ENCODE results near the gene KIF6. TPM values are rescaled to one million over a fixed set of nuclear protein-coding genes. Genes with fewer than 3 reads are reported as not detected.

Gene KIF6
- total and polyA plus RNA-seq, 11 donors: 0.06 to 0.77 (median 0.48) TPM

DNA sequence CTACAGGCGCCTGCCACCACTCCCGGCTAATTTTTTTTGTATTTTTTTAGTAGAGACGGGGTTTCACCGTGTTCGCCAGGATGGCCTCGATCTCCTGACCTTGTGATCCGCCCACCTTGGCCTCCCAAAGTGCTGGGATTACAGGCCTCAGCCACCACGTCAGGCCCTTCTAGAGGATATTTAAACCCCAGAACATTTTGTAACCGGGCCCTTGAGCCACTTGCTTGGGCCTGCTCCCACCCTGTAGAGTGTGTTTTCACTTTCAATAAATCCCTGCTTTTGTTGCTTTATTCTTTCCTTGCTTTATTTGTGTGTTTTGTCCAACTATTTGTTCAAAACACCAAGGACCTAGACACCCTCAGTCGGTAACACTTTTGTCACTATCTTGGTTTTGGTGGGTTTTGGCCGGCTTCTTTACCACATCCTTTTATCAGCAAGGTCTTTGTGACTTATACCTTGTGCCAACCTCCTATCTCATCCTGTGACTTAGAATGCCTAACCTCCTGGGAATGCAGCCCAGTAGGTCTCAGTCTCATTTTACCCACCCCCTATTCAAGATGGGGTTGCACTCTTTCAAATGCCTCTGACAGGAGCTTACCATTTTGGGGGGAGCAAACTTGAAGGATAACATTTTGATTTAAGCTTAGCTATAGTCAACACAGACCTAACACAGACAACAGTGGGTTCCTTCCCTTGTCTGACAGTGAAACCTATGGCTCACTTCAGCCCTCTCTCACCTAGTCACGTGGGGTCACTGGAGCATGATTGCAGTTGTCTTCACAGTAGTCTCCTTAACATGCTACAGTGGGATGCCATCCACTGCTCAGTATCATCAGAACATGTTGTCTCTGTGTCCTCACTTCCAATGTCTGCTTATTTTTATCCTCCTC, 27.9 kb upstream of the KIF6 start:
- H3K27ac ChIP-seq: peak overlapping the region in 9 of 12 donors; percentile 15 to 62 (median 46)
- no peak for DNase-seq
- no peaks in the 10 kb centered on the region for H3K36me3 ChIP-seq
- H3K4me1 ChIP-seq: peaks cover 0 to 25% (median 18%) of the 10 kb centered on the region in 12 donors
- TF ChIP-seq POLR2A (IDR thresholded peaks at IDR 0.05): no peak
- TF ChIP-seq, protein P1, sequence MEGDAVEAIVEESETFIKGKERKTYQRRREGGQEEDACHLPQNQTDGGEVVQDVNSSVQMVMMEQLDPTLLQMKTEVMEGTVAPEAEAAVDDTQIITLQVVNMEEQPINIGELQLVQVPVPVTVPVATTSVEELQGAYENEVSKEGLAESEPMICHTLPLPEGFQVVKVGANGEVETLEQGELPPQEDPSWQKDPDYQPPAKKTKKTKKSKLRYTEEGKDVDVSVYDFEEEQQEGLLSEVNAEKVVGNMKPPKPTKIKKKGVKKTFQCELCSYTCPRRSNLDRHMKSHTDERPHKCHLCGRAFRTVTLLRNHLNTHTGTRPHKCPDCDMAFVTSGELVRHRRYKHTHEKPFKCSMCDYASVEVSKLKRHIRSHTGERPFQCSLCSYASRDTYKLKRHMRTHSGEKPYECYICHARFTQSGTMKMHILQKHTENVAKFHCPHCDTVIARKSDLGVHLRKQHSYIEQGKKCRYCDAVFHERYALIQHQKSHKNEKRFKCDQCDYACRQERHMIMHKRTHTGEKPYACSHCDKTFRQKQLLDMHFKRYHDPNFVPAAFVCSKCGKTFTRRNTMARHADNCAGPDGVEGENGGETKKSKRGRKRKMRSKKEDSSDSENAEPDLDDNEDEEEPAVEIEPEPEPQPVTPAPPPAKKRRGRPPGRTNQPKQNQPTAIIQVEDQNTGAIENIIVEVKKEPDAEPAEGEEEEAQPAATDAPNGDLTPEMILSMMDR (IDR thresholded peaks at IDR 0.05): no peak
- H3K4me3 ChIP-seq: no peak overlapping the region
- no peaks in the 10 kb centered on the region for H3K9me3 ChIP-seq
- WGBS, 4 donors: 74 to 82% (median 78%) methylated on average over 12 of the region's 12 CpGs
- H3K27me3 ChIP-seq: no peaks in the 10 kb centered on the region
- intact Hi-C loops (cut with DNase I): no loop called here
- ATAC-seq: peak; percentile 44 to 62 (median 58)

DNA sequence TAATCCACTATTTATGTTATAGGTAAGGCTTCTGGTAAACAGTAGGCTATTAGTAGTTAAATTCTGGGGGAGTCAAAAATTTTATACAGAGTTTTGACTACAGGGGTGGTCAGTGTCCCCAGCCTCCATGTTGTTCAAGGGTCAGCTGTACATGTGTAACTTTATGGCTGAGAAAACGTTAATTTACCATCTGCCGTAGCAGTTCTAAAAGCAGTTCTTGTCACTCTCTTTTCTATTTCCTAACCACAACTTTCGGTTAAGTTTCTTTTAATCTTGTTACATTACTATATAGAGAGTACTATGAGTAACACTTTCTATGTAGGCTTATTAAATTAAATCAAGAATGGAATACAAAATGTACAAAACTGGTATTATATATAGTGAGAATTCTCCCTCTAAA, 21.6 kb upstream of the KIF6 start:
- 83 to 88% (median 86%) methylated on average over 3 of the region's 3 CpGs for WGBS, 4 donors
- no peaks in the 10 kb centered on the region for H3K36me3 ChIP-seq
- DNase-seq (no peak), ATAC-seq (no peak)
- H3K27me3 ChIP-seq: no peaks in the 10 kb centered on the region
- no peaks in the 10 kb centered on the region for H3K4me1 ChIP-seq
- intact Hi-C loops (cut with DNase I): no loop called here
- TF ChIP-seq, protein P1 (IDR thresholded peaks at IDR 0.05): no peak
- no peak for TF ChIP-seq POLR2A (IDR thresholded peaks at IDR 0.05)
- no peaks in the 10 kb centered on the region for H3K9me3 ChIP-seq
- H3K27ac ChIP-seq: no peak overlapping the region
- H3K4me3 ChIP-seq: no peak overlapping the region

DNA sequence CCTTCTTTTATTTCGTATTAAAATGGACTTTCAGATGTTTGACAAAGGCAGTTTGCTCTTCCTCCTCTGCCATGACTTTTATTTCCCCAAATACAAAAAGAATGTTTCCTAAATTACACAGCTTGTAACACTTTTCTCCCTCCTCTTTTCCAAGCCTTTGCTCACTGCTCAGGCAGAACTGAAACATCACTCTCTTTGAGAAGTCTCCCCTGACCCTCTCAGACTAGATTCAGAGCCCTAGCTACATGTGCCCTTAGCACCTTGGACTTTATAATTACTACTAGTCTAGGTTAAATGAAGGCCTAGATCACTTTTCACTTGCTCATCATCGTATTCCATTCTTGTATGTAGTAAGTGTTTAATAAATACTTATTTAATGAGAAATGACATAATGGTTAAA, 8.5 kb upstream of the KIF6 start:
- H3K9me3 ChIP-seq: peaks cover 0 to 2% (median 0%) of the 10 kb centered on the region in 12 donors
- TF ChIP-seq, protein P1 (IDR thresholded peaks at IDR 0.05): no peak
- no peak for TF ChIP-seq POLR2A (IDR thresholded peaks at IDR 0.05)
- no peak overlapping the region for H3K27ac ChIP-seq
- ATAC-seq (no peak), DNase-seq (no peak)
- no peak overlapping the region for H3K4me3 ChIP-seq
- 51 to 79% (median 72%) methylated on average over 2 of the region's 2 CpGs for WGBS, 4 donors
- intact Hi-C loops (cut with DNase I): no loop called here
- no peaks in the 10 kb centered on the region for H3K36me3 ChIP-seq
- no peaks in the 10 kb centered on the region for H3K4me1 ChIP-seq
- H3K27me3 ChIP-seq: no peaks in the 10 kb centered on the region

DNA sequence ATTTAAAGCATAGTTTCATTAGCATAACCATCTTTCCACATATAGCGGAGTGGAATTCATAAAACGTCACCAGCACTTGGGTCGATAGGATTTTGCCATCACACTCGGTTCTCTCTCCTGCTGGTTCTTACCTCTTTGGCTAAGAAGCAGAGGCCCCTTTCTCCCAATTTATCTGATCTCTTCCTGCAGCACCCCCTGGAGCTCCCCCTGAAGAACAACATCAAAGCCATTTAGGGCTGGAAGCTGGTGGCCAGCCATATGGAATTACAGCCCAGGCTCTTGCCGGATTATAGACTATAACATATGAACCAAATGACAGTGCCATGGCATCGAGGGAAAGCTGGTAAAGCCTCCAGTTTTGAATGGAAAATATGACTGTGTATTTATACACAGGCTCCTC, 6.4 kb upstream of the KIF6 start:
- DNase-seq (no peak), ATAC-seq (no peak)
- H3K27ac ChIP-seq: no peak overlapping the region
- no peaks in the 10 kb centered on the region for H3K27me3 ChIP-seq
- H3K4me1 ChIP-seq: no peaks in the 10 kb centered on the region
- no peaks in the 10 kb centered on the region for H3K36me3 ChIP-seq
- WGBS, 4 donors: 64 to 78% (median 66%) methylated on average over 6 of the region's 6 CpGs
- no peak for TF ChIP-seq POLR2A (IDR thresholded peaks at IDR 0.05)
- TF ChIP-seq, protein P1 (IDR thresholded peaks at IDR 0.05): no peak
- H3K4me3 ChIP-seq: no peak overlapping the region
- intact Hi-C loops (cut with DNase I): no loop called here
- no peaks in the 10 kb centered on the region for H3K9me3 ChIP-seq
